Glutamatergic neuron (in vitro differentiated cells): ENCODE results near the gene ANTKMT. TPM values are rescaled to one million over a fixed set of nuclear protein-coding genes. Genes with fewer than 3 reads are reported as not detected.

ENCODE experiments used
- DNase-seq: peaks from one replicate; pipeline ENCODE4 v3.0.0; 2022
- H3K27ac Mint-ChIP-seq: one replicate; pipeline ENCODE4 v1.8.0; 2020; ENCODE audit warnings: mild to moderate bottlenecking, mixed read lengths, inconsistent platforms; ENCODE audit not compliant: unreplicated experiment
- H3K27me3 Mint-ChIP-seq: one replicate; pipeline ENCODE4 v1.8.0; 2020; ENCODE audit warnings: mild to moderate bottlenecking, moderate library complexity, mixed read lengths, inconsistent platforms; ENCODE audit not compliant: unreplicated experiment
- H3K36me3 Mint-ChIP-seq: one replicate; pipeline ENCODE4 v1.8.0; 2020; ENCODE audit warnings: mild to moderate bottlenecking, mixed read lengths, inconsistent platforms; ENCODE audit not compliant: unreplicated experiment
- H3K4me1 Mint-ChIP-seq: one replicate; pipeline ENCODE4 v1.8.0; 2020; ENCODE audit warnings: mild to moderate bottlenecking, low read depth, mixed read lengths, inconsistent platforms; ENCODE audit not compliant: unreplicated experiment
- H3K4me3 Mint-ChIP-seq: one replicate; pipeline ENCODE4 v1.8.0; 2020; ENCODE audit warnings: mild to moderate bottlenecking, mixed read lengths, inconsistent platforms; ENCODE audit not compliant: unreplicated experiment
- H3K9me3 Mint-ChIP-seq: one replicate; pipeline ENCODE4 v1.8.0; 2020; ENCODE audit warnings: mild to moderate bottlenecking, moderate library complexity, mixed read lengths, inconsistent platforms; ENCODE audit not compliant: unreplicated experiment
- CTCF ChIP-seq: fragments of 200-600 bp; sonication (generic); IDR thresholded peaks from one replicate; pipeline ENCODE4 v1.5.0; 2021; ENCODE audit not compliant: partially characterized antibody, unreplicated experiment
- total RNA-seq: library from RNA; stranded (reverse); fragmentation: NEBNext Ultra II Directional; extraction: Animal tissue kit (Norgen Biotek cat#: 25700); gene quantifications from one replicate; pipeline ENCODE4 v1.2.1, GENCODE V29; 2021; ENCODE audit not compliant: unreplicated experiment

The ANTKMT gene
- total RNA-seq, 1 donor from 2014 or later = 61.1 TPM

GRCh38 chr16:728131-728889 lies 7.4 kb downstream of the ANTKMT start:
- no peak for TF ChIP-seq CTCF
- H3K9me3 Mint-ChIP-seq = no peaks in the 10 kb centered on the region
- H3K36me3 Mint-ChIP-seq = no peaks in the 10 kb centered on the region
- H3K27ac Mint-ChIP-seq = no peak overlapping the region
- peak; percentile 79 for DNase-seq
- peaks cover 6% of the 10 kb centered on the region for H3K27me3 Mint-ChIP-seq
- peak overlapping the region; percentile 59 for H3K4me3 Mint-ChIP-seq
- no peaks in the 10 kb centered on the region for H3K4me1 Mint-ChIP-seq

GRCh38 chr16:728890-729744 lies 8.2 kb downstream of the ANTKMT start:
- no peak overlapping the region for H3K4me3 Mint-ChIP-seq
- no peak overlapping the region for H3K27ac Mint-ChIP-seq
- no peak for TF ChIP-seq CTCF
- H3K9me3 Mint-ChIP-seq = no peaks in the 10 kb centered on the region
- no peak for DNase-seq
- peaks cover 6% of the 10 kb centered on the region for H3K27me3 Mint-ChIP-seq
- H3K36me3 Mint-ChIP-seq = no peaks in the 10 kb centered on the region
- H3K4me1 Mint-ChIP-seq = no peaks in the 10 kb centered on the region

GRCh38 chr16:729768-730665 lies 9.1 kb downstream of the ANTKMT start:
- no peaks in the 10 kb centered on the region for H3K36me3 Mint-ChIP-seq
- no peak for DNase-seq
- peaks cover 9% of the 10 kb centered on the region for H3K27me3 Mint-ChIP-seq
- H3K4me1 Mint-ChIP-seq = no peaks in the 10 kb centered on the region
- no peak overlapping the region for H3K27ac Mint-ChIP-seq
- H3K9me3 Mint-ChIP-seq = no peaks in the 10 kb centered on the region
- TF ChIP-seq CTCF = no peak
- H3K4me3 Mint-ChIP-seq = no peak overlapping the region

- Mint-ChIP-seq H3K27ac (no peak overlapping the region), H3K4me3 (no peak overlapping the region), H3K27me3 (peaks cover 8% of the 10 kb centered on the region), H3K36me3 (no peaks in the 10 kb centered on the region), H3K4me1 (no peaks in the 10 kb centered on the region), H3K9me3 (peaks cover 2% of the 10 kb centered on the region)
- no peak for DNase-seq
- TF ChIP-seq CTCF = no peak
Measured at GRCh38 chr16:730666-731509, 9.9 kb downstream of the ANTKMT start.
